GM21786 (cell line): ENCODE measurements around the gene DCBLD1.

Source experiments
- ATAC-seq: cut with Tn5 transposase; IDR thresholded peaks from one replicate; pipeline ENCODE4 v1.9.1; 2021; ENCODE audit not compliant: unreplicated experiment

Gene DCBLD1

GRCh38 chr6:117552618-117553017 lies 70.1 kb downstream of the DCBLD1 start:
- no peak for ATAC-seq

DNA sequence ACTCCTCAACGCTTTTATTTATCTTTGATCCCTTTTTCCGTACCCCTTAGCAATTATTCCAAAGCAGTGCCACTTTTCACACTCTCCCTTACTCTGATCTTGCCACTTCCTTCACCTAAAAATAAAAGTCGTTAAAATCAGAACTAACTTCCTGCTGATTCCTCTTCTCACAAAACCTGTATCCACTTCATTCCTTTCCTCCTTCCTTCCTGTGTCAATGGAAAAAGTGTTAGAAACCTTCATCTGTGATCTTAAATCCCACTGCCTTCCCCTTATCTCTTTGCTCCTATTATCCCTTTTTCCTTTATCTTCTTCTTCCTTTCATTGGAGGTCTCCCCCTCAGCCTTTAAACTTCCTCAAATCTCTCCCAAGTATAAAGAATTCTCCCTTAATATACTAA lies 70.7 kb downstream of the DCBLD1 start:
- no peak for ATAC-seq

DNA sequence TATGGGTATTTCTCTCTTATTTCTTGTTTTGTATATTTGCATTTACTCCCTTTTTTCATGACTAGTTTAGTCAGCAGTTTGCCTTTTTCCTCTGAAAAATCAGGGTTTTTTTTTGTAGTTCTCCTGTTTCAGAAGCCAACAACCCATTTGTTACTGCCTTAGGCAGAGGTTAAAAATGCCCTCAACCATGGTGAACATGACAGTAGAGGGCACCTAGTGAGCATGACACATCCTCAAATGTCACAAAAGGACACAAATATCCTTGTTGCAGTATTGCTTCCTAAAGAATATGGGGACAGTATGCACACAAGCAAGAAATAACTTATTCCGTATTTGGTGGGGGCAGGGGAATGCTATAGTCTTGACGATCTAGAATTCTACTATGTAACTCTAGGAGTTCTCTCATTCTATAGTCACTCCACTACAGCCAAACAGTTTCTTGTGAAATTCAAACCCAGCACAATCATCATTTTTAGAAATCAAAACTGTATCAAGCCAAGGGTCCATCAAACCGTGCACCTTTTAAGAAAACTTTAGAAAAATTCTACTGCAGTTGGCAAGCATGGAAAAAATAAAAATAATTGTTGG lies 72.9 kb downstream of the DCBLD1 start:
- ATAC-seq: no peak

GRCh38 chr6:117555882-117556498 lies 73.5 kb downstream of the DCBLD1 start:
- ATAC-seq: no peak

- no peak for ATAC-seq
Measured at GRCh38 chr6:117557951-117558350, 75.5 kb downstream of the DCBLD1 start.

DNA sequence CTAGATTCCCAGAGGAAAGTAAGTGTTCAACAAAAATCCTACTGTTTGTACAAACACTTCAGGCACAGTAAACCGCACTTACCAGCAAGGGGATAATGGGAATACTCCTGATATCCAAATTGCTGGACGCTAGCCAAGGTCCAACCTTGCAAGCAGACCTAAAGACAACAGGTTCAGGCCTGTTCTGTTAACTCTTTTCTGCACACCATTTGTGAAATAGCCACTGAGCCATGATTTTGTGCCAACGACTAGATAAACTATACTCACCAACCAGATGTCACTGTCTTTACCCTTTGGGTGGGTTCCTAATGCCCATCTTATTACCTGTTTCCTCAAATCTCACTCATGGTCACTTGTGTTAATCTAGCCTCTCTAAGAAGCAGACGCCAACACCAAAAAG lies 76.3 kb downstream of the DCBLD1 start:
- ATAC-seq: no peak

GRCh38 chr6:117559299-117559698 lies 76.8 kb downstream of the DCBLD1 start:
- ATAC-seq: no peak

DNA sequence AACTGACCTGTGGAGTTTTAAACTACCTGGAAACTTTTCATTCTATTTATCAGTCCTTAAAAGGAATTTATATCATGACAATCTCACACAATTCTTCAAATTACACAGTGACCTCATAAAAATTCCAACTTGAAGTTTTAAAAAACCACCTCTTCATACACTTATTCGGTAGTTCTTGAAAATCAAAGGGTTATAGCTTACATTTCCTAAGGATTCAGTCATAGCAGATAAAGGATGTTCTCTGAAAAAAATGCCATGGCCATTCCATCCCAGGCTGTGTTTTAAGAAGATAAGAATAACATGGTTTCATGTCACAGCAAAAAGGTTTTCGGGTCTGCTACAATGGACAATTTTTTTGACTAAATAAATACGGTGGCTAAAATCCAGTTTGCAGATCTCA lies 78.7 kb downstream of the DCBLD1 start:
- ATAC-seq: no peak

DNA sequence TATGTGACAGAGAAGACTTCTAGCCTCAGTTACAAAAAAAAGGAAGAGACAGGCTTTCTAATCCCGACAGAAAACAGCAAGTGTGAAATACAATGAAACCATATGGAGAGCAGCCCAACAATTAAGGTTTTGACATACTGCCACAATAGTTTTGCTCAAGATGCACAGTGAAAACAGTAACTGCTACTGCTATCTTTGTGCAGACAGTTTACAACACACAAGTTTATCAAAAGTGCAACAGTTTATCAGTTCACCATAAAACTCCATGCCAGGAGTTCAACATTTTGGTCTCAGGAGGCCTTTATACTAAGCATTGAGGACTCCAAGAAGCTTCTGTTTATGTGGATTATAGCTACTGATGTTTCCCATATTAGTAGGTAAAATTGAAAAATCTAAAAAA lies 82.2 kb downstream of the DCBLD1 start:
- no peak for ATAC-seq

GRCh38 chr6:117568247-117568646 lies 85.8 kb downstream of the DCBLD1 start:
- ATAC-seq: no peak

- ATAC-seq: no peak
Measured at GRCh38 chr6:117568831-117569410, 86.4 kb downstream of the DCBLD1 start.

- ATAC-seq: no peak
Measured at GRCh38 chr6:117573006-117573680, 90.7 kb downstream of the DCBLD1 start.

- no peak for ATAC-seq
Measured at GRCh38 chr6:117574198-117574597, 91.7 kb downstream of the DCBLD1 start.

DNA sequence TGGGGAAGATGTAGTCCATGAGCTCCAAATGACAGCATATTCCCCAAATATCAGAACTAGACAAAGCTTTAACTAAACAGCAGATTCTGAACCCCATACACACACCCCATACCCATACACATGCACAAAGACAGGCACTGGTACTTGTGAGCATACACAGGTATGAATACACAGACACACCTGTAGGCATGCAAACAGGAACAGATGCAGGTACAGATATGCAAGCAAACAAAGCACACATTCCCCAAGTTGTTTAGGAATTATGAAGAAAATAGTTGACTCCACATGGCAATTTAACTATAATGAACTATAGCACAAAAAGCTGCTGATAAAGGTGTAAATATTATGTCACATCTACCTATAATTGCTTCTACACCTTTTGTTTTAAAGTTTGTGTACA lies 103.2 kb downstream of the DCBLD1 start:
- no peak for ATAC-seq

GRCh38 chr6:117590447-117590846 lies 108.0 kb downstream of the DCBLD1 start:
- ATAC-seq: no peak

DNA sequence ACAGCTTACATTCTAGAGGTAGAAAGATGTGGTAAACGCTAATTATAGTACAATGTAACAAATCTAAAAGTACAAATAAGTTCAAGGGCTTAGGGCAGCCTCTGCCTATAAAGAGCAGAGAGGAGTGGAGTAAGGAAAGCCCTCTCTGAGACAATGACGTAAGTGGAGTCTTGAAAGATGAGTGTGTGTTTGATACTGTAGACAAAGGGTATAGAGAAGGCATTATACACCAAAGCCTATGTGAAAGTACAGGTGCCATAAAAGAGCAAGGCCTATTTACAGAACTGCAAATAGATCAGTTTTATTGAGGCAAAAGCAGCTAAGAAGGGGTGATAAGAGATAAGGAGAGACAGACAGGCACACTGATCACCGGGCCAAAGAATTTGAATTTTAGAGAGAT lies 108.9 kb downstream of the DCBLD1 start:
- ATAC-seq: no peak

GRCh38 chr6:117592983-117593759 lies 110.7 kb downstream of the DCBLD1 start:
- ATAC-seq: no peak

DNA sequence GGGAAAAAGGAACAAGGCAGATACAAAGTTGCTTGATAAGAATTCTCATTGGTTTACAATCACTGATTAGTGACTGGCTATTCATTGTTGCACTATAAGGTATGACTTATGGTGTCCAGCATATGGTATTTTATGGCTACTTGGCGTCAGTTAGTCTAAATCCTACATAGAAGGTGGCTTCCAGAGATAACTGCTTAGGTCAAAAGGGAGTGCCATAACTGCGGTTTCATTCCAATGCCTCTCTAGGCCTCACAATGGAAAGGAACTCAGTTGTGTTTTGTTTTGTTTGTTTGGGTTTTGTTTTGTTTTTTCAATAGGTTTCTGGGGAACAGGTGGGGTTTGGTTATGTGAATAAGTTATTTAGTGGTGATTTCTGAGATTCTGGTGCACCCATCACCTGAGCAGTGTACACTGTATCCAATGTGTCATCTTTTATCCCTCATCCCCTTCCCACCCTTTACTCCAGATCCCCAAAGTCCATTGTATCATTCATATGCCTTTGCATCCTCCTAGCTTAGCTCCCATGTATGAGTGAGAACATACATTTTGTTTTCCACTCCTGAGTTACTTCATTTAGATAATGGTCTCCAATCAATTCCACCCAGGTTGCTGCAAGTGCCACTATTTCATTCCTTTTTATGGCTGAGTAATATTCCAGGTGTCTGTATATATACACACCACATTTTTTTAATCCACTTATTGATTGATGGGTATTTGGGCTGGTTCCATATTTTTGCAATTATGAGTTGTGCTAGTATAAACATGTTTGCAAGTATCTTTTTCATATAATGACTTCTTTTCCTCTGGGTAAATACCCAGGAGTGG lies 112.8 kb downstream of the DCBLD1 start:
- no peak for ATAC-seq

DNA sequence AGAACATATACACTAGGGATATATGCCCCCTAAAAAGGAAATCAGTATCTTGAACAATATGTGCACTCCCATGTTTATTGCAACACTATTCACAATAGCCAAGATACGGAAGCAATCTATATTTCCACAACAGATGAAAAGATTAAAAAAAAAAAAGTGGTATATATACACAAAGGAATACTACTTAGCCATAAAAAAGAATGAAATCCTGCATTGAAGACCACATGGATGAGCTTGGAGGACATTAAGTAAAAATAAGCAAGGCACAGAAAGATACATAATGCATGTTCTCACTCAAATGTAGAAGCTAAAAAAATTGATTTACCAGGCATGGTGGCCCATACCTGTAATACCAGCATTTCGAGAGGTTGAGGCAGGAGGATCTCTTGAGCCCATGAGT lies 115.3 kb downstream of the DCBLD1 start:
- ATAC-seq: no peak
